ENCODE data around the gene ENOPH1. TPM values are rescaled to one million over a fixed set of nuclear protein-coding genes. Genes with fewer than 3 reads are reported as not detected.

ENOPH1 gene
- total RNA-seq, 1 experiment from 2014 or later = 78.3 TPM

DNA sequence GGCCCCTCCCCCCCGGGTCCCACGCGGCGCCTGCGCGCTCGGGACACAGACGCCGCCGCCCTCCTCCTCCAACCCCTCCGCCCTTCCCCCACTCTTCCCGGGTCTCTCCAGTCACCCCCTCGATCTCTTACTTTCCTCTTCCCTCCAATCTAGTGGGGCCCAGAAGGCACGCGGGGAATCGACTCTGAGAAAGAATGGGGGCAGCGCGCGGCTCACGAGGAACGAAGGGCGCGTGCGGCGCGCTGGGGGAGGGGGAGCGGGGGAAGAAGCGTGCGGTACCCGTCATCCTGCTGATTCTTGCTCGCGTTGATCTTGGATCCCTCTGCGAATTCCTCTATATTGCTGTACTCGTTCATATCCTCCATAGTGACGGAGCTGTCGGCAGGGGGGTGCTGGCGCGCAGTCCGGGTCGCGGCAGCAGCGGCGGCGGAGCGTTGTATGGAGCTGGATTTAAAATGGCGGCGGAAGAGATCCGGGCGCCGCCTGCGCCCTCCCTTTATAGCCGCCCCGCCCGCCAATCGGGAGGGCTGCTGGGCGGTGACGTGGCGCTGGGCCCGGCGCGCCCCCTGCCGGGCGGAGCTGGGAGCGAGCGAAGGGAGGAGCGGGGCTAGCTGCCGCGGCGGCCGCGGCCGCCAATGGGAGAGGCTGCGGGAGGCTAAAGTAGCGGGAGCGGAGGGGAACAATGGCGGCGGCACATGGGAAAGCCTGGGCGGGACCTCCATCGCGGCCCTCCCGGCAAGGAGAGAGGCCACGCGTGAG, 1.2 kb upstream of the ENOPH1 start:
- DNase-seq (ENCODE audit: low spot score) (peak; percentile 93), ATAC-seq (peak; percentile 61)
- Mint-ChIP-seq H3K9me3 (no peaks in the 10 kb centered on the region), H3K27me3 (ENCODE audit: low read depth) (no peaks in the 10 kb centered on the region; the same call in 1 of the 2 replicates), H3K36me3 (peaks cover 60% of the 10 kb centered on the region), H3K4me3 (peak overlapping the region; percentile 100), H3K27ac (peak overlapping the region; percentile 100), H3K4me1 (peaks cover 50% of the 10 kb centered on the region)
- POLR2A ChIA-PET = interaction anchor here (0.5 to 2.6 kb wide), 24 partner anchors 9 to 606 kb away, joined by 3 to 68 read pairs (median 4); partner anchors contain the start of genes COPS4, HNRNPD and THAP9
- CTCF ChIA-PET = interaction anchor here (0.6 to 1.2 kb wide), 12 partner anchors 9 to 170 kb away, joined by 3 to 13 read pairs (median 4); partner anchors contain the start of gene HNRNPD
- TF ChIP-seq ESRRA (CRISPR knock-in tag; IDR thresholded peaks at IDR 0.05; ENCODE audit: borderline replicate concordance) (0 out of 2 replicates have a peak, but pooled peaks have one; percentile 20), EMX1 (CRISPR knock-in tag; IDR thresholded peaks at IDR 0.05) (no peak), RELA (CRISPR knock-in tag; IDR thresholded peaks at IDR 0.05; ENCODE audit: borderline replicate concordance) (peak; percentile 45; the same call in 1 of the 2 replicates), NR2C2 (CRISPR knock-in tag; IDR thresholded peaks at IDR 0.05) (no peak), NR3C1 (CRISPR knock-in tag; conservative IDR thresholded peaks at IDR 0.05; ENCODE audit: low read depth) (0 out of 2 replicates have a peak, but pooled peaks have one; percentile 44), CREM (CRISPR knock-in tag; IDR thresholded peaks at IDR 0.05) (peak; percentile 94), ZNF232 (CRISPR knock-in tag; IDR thresholded peaks at IDR 0.05) (no peak; the same call in 1 of the 2 replicates), FOXK1 (CRISPR knock-in tag; IDR thresholded peaks at IDR 0.05) (0 out of 2 replicates have a peak, but pooled peaks have one; percentile 9), FOXP1 (CRISPR knock-in tag; IDR thresholded peaks at IDR 0.05; ENCODE audit: borderline replicate concordance) (peak; percentile 78), PRRX2 (CRISPR knock-in tag; IDR thresholded peaks at IDR 0.05) (no peak), NFE2L1 (CRISPR knock-in tag; IDR thresholded peaks at IDR 0.05) (no peak)
- TF ChIP-seq, protein P1, sequence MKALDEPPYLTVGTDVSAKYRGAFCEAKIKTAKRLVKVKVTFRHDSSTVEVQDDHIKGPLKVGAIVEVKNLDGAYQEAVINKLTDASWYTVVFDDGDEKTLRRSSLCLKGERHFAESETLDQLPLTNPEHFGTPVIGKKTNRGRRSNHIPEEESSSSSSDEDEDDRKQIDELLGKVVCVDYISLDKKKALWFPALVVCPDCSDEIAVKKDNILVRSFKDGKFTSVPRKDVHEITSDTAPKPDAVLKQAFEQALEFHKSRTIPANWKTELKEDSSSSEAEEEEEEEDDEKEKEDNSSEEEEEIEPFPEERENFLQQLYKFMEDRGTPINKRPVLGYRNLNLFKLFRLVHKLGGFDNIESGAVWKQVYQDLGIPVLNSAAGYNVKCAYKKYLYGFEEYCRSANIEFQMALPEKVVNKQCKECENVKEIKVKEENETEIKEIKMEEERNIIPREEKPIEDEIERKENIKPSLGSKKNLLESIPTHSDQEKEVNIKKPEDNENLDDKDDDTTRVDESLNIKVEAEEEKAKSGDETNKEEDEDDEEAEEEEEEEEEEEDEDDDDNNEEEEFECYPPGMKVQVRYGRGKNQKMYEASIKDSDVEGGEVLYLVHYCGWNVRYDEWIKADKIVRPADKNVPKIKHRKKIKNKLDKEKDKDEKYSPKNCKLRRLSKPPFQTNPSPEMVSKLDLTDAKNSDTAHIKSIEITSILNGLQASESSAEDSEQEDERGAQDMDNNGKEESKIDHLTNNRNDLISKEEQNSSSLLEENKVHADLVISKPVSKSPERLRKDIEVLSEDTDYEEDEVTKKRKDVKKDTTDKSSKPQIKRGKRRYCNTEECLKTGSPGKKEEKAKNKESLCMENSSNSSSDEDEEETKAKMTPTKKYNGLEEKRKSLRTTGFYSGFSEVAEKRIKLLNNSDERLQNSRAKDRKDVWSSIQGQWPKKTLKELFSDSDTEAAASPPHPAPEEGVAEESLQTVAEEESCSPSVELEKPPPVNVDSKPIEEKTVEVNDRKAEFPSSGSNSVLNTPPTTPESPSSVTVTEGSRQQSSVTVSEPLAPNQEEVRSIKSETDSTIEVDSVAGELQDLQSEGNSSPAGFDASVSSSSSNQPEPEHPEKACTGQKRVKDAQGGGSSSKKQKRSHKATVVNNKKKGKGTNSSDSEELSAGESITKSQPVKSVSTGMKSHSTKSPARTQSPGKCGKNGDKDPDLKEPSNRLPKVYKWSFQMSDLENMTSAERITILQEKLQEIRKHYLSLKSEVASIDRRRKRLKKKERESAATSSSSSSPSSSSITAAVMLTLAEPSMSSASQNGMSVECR (CRISPR knock-in tag; IDR thresholded peaks at IDR 0.05; ENCODE audit: borderline replicate concordance) = peak; percentile 82; the same call in 1 of the 2 replicates
- TF ChIP-seq, protein P2, sequence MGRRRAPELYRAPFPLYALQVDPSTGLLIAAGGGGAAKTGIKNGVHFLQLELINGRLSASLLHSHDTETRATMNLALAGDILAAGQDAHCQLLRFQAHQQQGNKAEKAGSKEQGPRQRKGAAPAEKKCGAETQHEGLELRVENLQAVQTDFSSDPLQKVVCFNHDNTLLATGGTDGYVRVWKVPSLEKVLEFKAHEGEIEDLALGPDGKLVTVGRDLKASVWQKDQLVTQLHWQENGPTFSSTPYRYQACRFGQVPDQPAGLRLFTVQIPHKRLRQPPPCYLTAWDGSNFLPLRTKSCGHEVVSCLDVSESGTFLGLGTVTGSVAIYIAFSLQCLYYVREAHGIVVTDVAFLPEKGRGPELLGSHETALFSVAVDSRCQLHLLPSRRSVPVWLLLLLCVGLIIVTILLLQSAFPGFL (CRISPR knock-in tag; IDR thresholded peaks at IDR 0.05; ENCODE audit: borderline replicate concordance) = no peak
- TF ChIP-seq, protein P3, sequence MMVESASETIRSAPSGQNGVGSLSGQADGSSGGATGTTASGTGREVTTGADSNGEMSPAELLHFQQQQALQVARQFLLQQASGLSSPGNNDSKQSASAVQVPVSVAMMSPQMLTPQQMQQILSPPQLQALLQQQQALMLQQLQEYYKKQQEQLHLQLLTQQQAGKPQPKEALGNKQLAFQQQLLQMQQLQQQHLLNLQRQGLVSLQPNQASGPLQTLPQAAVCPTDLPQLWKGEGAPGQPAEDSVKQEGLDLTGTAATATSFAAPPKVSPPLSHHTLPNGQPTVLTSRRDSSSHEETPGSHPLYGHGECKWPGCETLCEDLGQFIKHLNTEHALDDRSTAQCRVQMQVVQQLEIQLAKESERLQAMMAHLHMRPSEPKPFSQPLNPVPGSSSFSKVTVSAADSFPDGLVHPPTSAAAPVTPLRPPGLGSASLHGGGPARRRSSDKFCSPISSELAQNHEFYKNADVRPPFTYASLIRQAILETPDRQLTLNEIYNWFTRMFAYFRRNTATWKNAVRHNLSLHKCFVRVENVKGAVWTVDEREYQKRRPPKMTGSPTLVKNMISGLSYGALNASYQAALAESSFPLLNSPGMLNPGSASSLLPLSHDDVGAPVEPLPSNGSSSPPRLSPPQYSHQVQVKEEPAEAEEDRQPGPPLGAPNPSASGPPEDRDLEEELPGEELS (CRISPR knock-in tag; IDR thresholded peaks at IDR 0.05) = no peak
- TF ChIP-seq, protein P4, sequence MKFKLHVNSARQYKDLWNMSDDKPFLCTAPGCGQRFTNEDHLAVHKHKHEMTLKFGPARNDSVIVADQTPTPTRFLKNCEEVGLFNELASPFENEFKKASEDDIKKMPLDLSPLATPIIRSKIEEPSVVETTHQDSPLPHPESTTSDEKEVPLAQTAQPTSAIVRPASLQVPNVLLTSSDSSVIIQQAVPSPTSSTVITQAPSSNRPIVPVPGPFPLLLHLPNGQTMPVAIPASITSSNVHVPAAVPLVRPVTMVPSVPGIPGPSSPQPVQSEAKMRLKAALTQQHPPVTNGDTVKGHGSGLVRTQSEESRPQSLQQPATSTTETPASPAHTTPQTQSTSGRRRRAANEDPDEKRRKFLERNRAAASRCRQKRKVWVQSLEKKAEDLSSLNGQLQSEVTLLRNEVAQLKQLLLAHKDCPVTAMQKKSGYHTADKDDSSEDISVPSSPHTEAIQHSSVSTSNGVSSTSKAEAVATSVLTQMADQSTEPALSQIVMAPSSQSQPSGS (CRISPR knock-in tag; IDR thresholded peaks at IDR 0.05; ENCODE audit: borderline replicate concordance, low read depth) = no peak
- TF ChIP-seq, protein P5, sequence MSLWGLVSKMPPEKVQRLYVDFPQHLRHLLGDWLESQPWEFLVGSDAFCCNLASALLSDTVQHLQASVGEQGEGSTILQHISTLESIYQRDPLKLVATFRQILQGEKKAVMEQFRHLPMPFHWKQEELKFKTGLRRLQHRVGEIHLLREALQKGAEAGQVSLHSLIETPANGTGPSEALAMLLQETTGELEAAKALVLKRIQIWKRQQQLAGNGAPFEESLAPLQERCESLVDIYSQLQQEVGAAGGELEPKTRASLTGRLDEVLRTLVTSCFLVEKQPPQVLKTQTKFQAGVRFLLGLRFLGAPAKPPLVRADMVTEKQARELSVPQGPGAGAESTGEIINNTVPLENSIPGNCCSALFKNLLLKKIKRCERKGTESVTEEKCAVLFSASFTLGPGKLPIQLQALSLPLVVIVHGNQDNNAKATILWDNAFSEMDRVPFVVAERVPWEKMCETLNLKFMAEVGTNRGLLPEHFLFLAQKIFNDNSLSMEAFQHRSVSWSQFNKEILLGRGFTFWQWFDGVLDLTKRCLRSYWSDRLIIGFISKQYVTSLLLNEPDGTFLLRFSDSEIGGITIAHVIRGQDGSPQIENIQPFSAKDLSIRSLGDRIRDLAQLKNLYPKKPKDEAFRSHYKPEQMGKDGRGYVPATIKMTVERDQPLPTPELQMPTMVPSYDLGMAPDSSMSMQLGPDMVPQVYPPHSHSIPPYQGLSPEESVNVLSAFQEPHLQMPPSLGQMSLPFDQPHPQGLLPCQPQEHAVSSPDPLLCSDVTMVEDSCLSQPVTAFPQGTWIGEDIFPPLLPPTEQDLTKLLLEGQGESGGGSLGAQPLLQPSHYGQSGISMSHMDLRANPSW (CRISPR knock-in tag; conservative IDR thresholded peaks at IDR 0.05; ENCODE audit: low read depth) = no peak
- TF ChIP-seq, protein P6, sequence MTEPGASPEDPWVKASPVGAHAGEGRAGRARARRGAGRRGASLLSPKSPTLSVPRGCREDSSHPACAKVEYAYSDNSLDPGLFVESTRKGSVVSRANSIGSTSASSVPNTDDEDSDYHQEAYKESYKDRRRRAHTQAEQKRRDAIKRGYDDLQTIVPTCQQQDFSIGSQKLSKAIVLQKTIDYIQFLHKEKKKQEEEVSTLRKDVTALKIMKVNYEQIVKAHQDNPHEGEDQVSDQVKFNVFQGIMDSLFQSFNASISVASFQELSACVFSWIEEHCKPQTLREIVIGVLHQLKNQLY (CRISPR knock-in tag; IDR thresholded peaks at IDR 0.05) = no peak
- TF ChIP-seq, protein P7, sequence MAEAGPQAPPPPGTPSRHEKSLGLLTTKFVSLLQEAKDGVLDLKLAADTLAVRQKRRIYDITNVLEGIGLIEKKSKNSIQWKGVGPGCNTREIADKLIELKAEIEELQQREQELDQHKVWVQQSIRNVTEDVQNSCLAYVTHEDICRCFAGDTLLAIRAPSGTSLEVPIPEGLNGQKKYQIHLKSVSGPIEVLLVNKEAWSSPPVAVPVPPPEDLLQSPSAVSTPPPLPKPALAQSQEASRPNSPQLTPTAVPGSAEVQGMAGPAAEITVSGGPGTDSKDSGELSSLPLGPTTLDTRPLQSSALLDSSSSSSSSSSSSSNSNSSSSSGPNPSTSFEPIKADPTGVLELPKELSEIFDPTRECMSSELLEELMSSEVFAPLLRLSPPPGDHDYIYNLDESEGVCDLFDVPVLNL (CRISPR knock-in tag; IDR thresholded peaks at IDR 0.05; ENCODE audit: borderline replicate concordance, low read depth) = no peak
- TF ChIP-seq, protein P8, sequence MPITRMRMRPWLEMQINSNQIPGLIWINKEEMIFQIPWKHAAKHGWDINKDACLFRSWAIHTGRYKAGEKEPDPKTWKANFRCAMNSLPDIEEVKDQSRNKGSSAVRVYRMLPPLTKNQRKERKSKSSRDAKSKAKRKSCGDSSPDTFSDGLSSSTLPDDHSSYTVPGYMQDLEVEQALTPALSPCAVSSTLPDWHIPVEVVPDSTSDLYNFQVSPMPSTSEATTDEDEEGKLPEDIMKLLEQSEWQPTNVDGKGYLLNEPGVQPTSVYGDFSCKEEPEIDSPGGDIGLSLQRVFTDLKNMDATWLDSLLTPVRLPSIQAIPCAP (CRISPR knock-in tag; IDR thresholded peaks at IDR 0.05) = no peak
- TF ChIP-seq, protein P9, sequence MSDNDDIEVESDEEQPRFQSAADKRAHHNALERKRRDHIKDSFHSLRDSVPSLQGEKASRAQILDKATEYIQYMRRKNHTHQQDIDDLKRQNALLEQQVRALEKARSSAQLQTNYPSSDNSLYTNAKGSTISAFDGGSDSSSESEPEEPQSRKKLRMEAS (CRISPR knock-in tag; IDR thresholded peaks at IDR 0.05) = no peak; the same call in 1 of the 2 replicates

Data from WTC11 (cell line).